GM19351 (cell line): ENCODE measurements around the gene ATG13.

Experiments used
- ATAC-seq: cut with Tn5 transposase; IDR thresholded peaks from one replicate; pipeline ENCODE4 v1.9.1; 2021; ENCODE audit warnings: mild to moderate bottlenecking, moderate library complexity; ENCODE audit not compliant: unreplicated experiment

The ATG13 gene

DNA sequence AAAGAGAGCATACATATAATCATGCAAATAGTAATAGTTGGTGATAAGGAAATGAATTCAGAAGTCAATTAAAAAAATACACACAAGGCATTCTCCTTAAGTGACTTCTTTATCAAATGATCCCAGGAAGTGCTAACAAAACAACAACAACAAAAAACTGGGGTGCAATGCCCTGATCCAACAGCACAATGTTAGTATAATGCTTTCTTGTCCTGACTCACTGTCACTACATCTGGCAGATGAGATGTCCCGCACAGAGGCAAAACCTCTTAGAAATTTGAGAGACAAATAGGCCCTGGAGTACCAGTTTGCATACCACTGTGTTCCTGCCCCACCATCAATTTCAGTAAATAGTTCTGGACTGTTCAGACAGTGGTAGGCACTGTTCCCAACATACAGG, 12.6 kb upstream of the ATG13 start:
- ATAC-seq, result no peak

DNA sequence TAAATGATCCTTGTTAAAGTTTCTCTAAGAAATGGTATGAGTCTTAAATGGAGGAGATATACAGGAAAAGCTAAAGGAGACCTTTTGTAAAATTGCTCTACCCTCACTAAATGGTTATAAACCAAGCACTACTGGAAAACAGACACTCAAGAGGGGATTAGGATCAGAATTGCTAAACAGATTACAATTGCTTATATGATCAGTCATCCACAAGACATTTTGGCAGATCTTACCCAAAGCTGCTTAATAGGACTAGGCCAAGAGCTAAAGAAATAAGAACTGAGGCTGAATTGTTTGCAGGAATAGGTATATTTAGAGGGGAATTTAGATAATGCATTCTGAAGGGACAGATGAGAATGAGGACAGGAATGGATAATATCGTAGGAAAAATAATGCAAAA, 9.8 kb upstream of the ATG13 start:
- no peak for ATAC-seq

DNA sequence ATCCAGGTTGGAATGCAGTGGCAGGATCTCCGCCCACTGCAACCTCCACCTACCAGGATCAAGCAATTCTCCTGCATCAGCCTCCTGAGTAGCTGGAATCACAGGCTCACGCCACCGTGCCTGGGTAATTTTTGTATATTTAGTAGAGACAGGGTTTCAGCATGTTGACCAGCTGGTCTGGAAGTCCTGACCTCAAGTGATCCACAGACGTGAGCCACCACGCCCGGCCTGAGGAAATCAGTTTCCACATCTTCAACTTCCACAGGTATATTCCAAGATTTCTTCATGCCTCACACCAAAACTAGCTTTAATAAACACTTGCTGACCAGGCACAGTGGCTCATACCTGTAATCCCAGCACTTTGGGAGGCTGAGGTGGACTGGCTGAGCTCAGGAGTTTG, 8.0 kb upstream of the ATG13 start:
- ATAC-seq, result no peak

DNA sequence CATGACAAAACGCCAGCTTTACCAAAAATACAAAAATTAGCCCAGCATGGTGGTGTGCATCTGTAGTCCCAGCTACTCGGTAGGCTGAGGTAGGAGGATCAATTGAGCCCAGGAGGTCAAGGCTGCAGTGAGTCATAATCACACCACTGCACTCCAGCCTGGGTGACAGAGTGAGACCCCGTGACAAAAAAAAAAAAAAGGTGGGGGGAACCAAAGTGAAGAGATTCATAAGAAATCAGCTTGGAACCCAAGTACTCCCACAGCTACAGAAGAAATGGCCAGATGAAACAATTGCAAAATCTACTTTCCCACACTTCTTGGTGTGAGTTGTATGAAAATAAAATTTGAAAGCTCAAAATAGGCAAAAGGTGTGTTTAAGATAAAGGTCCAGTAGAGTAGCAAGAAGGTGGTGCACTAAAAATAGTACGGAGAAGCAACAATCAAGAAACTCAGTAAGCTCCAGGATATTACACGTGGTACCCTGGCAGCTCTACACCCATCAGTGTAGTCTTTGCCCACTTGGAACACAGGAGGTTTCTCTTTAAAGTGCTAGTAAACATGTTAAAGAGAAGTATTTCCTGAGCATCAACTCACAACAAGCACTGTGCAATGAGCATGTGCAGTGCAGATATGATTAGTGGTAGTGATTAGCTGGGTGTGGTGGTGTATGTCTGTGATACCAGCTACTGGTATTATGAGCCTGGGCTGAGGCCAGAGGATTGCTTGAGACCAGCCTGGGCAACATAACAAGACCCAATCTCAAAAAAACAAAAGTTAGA, 5.6 kb upstream of the ATG13 start:
- no peak for ATAC-seq

DNA sequence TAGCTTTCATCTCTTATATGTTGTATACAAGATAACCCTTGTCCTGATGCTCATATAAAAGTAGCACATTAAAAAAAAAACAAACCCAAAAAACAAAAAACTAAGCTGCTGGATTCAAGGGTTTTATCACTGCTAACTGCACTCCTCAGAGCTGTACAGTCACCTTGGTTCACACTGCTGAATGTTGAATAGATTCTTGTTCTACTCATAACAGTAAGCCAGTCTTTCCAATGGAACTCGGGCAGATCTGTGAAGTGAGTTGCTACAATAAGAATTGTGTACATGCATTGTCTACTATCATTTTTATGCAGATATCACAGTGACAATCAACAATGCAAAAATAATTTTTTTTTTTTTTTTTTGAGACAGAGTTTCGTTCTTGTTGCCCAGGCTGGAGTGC, 5.0 kb upstream of the ATG13 start:
- no peak for ATAC-seq

DNA sequence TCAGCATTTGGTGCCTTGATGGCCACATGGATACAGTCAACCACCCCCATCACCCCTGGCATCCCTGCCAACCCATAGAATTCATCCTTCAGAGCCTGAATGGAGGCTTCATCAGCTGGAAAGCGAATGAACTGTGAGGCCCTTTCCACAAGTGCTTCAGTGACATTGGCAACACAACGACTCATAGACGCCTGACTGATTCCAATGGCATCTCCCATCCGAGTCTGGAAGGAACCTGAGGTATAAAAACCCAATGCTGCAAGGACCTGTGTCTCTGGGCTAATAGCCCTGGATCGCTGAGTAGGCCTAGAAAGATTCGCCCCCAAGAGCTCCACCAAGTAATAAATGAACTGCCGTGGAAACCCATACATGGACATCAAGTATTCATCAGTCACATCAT, 1.6 kb upstream of the ATG13 start:
- no peak for ATAC-seq

DNA sequence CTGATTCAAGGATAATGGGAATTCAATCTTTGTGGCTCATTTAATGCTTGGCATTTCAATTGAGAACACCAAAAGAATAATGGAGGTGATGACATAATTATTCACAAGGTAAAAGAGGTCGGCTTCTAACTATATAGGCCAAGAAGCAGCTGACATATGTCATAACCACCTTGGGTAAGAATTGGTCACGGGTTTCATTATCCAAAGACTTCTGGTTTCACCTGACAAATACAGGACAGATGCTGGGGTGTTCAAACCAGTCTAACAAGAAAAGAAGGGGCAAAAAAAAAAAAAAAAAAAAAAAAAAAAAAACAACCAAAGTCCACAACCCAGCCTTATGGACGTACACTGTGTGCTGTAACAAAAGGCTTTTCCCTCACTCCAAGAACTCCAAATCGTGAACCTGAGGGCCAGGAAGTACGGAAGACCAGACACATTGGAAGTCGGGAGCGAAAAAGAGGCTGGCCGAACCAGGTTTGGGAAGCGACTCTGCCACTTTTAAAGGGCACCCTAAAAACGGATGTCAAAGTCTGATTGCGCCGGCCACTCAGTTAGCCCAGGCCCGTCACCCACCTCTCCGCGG, 711 bp upstream of the ATG13 start:
- peak; percentile 19 for ATAC-seq

DNA sequence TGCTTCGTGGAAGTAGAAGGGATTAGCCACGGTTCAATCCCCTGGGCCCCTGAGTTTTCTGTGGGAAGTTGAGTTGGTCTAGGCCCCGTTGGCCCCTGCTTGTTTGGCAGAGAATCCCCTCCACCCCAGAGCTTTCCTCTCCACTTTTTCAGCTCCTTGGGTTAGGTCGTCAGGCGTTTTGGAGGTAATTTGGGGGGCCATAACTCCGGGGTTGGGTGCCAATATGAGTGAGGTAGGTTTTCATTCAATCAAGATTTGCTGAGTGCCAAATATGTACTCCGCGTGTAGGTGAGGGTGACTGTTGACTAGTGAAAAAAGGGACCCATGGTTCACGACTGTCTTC, 590 bp downstream of the ATG13 start:
- no peak for ATAC-seq

DNA sequence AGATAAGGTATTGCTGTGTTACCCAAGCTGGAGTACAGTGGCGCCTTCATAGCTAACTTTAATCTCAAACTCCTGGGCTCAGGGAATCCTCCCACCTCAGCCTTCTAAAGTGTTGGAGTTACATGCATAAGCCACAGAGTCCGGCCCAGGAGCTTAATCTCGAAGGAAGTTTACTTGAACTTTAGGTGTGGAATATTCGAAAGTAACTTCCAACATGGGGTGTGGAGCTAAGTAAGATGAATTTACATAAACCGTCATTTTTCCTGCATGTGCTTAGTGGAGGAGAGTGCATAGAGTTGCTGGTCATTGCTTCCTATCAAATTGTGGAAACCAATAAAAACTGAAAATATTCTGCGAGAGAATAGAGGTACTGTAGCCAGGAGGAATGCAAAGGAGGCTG, 1.5 kb downstream of the ATG13 start:
- ATAC-seq, result no peak

DNA sequence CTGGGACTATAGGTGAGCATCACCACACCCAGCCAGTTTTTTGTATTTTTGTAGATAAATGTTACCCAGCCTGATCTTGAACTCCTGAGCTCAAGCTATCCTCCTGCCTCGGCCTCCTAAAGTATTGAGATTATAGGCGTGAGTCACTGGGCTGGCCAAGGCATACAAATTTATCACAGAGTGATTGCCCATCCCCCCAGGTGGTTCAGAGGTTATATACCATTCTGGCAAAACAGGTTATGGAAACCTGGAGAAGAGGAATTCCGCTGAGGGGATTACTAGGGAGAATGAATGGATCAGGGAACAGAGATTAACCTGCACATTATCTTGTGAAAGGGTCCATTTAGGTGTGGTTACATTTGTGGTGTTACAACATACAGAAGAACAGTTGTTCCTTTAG, 8.1 kb downstream of the ATG13 start:
- ATAC-seq, result no peak

DNA sequence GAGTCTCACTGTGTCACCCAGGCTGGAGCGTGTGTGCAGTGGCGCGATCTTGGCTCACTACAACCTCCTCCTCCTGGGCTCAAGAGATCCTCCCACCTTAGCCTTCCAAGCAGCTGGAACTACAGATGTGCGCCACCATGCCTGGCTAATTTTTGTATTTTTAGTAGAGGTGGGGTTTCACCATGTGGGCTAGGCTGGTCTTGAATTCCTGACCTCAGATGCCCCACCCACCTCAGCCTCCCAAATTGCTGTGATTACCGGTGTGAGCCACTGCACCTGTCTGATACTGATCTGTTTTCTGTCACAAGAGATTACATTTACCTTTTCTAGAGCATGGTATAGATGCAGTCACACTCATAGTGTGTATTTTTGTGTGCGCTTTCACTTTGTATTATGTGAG, 11.6 kb downstream of the ATG13 start:
- no peak for ATAC-seq

DNA sequence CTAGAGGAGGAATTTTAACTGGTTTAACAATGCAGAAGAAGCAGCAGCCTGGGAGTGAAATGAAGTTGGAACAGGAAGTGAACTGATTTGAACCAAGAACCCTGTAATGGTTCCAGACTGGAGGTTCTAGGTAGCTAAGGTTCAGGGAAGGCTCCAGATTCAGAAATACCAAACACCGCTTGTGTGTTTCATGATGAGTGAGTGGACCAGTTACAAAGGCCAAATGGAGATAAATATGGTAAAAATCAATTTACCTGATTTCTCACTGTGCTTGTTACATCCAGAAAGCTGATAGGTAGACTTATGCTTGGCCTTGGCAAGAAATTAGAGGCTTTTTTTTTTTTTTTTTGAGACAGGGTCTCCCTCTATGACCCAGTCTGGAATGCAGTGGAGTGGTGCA, 12.9 kb downstream of the ATG13 start:
- ATAC-seq, result no peak

DNA sequence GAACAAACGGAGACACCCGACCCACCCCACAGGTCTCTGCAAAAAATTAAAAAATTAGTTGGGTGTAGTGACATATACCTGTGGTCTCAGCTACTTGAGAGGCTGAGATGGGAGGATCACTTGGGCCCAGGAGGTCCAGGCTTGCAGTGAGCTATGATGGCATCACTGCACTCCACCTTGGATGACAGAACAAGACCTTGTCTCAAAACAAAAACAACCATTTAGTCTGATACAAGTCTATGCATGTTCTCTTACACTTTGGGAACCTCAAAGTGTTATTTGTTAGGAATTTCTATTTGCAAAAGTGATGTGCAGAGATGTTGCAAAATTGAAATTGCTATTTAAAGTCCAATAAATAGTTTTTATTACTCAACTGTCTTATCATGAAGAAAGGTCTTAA, 14.3 kb downstream of the ATG13 start:
- no peak for ATAC-seq

DNA sequence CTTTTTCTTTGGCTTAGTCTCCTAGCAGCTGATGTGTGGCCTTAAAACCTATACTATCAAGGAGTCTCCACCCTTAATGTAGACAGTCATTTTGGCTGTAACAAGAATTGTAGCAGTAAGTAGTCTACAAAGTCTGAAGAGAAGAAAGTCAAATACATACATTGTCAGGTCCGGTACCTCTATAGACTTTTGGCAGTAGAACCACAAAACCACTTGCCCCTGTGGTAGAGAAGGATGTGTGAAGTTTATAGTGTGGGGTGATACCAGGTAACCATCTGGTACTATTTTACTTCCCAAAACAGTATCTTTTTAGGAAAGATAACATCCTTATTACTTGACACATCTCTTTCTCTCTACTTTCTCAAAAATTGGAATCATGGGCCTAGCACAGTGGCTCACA, 15.1 kb downstream of the ATG13 start:
- ATAC-seq, result no peak

DNA sequence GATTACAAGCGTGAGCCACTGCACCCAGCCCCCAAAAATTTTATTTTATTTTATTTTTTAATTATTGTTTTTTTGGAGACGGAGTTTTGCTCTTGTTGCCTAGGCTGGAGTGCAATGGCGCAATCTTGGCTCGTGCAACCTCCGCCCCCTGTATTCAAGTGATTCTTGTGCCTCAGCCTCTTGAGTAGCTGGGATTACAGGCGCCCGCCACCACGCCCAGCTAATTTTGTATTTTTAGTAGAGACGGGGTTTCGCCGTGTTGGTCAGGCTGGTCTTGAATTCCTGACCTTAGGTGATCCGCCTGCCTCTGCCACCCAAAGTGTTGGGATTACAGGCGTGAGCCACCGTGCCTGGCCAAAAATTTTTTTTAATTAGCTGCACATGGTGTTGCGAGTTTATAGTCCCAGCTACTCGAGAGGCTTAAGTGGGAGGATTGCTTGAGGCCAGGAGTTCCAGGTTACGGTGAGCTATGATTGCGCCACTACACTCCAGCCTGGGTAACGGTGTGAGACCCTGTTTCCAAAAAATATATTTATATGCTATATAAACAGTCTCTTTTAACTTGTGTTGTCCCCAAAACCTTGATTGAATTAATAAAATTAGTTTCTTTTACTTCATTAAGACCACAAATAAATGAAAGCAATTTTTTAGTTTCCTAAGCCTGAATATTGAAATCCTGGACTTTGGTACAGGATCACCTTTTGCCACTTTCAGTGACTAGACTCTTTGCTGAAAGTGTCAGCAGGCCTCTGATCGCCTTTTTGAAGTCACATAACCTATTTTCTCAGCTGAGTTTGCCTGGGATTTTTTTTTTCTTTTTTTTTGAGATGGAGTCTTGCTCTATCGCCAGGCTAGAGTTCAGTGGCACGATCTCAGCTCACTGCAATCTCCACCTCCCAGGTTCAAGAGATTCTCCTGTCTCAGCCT, 16.2 kb downstream of the ATG13 start:
- no peak for ATAC-seq

DNA sequence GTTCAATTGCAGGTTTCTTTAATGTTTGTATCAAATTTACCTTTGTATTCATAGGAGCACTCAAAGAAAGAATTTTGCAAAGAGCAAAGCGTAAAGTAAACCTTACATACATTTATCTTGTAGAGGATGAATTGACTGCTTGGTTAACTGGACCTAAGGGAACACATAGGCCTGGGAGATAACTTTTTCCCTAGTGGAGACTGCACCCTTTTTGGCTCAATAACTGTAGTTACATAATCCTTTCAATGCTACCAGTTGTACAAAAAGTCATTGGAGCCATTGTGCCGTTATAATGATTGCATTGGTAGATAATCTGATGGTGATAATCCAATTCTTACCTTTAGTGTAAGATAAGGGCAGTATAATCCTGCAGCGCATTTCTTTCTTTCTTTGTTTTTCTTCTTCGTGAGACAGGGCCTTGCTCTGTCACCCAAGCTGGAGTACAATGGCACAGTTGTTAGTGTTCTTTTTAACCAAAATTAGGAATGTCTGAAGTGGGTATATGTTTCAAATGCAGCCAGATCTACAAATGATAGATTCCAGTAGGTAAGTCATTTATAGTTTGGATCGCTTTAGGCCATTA, 18.3 kb downstream of the ATG13 start:
- no peak for ATAC-seq

DNA sequence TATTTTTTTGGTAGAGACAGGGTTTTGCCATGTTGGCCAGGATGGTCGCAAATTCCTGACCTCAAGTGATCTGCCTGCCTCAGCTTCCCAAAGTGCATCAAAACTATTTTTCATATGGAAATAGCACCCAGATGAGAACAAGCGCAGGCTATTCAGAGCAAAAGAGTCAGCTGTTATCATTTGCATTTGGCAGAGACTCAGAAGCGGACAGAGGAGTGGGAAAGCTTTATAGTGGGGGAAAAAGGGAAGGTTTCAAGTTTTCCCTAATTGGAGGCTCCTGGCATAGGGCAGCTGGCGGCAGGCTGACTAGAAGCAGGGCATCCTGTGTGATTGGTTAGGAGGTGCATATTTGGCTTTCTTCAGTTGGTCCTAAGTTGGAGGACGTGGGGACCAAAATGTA, 20.2 kb downstream of the ATG13 start:
- ATAC-seq, result no peak

DNA sequence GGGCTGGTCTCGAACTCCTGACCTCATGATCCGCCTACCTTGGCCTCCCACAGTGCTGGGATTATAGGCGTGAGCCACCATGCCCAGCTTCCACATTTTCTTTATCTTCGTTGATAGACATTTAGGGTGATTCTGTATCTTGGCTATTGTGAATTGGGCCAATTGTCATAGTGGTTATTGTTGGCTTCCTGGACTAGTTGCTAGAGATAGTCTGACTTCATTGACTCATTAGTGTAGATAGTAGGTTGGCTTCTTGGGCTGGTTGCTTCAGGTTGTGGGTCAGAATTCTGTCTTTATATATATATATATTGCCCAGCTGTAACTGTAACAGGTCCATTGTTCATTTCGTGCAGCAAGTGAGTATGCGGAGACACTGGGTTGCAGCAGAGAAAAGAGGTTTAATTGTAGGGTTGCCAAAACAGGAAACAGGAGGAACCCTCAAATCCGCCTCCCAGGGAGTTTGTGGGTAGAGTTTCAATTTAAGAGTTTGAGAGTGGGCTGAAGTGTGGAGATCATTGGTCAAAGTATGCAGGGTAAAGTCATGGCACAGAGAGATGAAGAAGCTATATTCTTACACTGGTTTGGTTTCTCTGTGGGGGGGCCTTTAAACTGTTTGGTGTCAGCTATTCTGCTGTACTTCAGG, 22.0 kb downstream of the ATG13 start:
- ATAC-seq, result no peak

DNA sequence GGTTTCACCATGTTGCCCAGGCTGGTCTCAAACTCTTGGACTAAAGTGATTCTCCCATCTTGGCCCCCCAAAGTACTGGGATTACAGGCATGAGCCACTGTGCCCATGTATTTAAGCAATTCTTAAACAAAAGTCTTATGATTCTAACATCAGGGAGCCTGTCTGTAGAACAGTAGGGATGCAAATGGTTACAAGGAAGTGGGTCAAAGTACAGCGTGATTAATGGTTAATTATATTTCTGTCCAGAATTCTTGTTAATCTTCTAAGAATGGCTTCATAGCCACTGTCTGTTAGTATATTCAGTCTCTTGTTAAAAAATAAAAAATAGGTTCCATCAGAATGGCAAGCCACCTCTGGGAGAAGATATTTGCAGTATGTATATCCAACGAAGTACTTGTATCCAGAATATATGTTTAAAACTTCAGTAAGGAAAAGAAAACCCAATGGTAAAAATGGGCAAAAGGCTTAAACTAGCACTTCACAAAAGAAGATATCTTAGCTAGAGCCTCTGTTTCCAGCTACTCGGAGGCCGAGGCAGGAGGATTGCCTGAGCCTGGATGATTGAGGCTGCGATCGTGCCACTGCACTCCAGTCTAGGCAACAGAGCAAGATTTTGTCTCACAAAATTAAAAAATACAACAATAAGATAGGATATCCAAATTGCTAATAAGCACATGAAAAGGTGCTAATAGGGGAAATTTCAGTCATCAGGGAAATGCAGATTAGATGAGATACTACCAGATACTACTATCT, 22.9 kb downstream of the ATG13 start:
- ATAC-seq, result no peak

DNA sequence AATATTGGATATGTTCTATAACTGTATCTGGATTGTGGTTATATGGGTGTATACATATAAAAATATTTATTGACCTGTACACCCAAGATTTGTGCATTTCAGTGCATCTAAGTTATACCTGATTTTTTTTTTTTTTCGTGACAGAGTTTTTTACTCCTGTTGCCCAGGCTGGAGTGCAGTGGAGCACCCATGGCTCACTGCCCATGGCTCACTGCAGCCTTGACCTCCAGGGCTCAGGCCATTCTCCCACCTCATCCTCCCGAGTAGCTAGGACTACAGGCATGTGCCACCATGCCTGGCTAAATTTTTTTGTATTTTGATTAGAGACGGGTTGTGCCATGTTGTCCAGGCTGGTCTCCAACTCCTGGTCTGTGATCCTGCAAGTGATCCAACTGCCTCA, 24.3 kb downstream of the ATG13 start:
- ATAC-seq, result no peak
